ENCODE data around the gene DHX8. TPM values are rescaled to one million over a fixed set of nuclear protein-coding genes. Genes with fewer than 3 reads are reported as not detected.
"Not testable (repeated sequence)": the region's sequence is repeated elsewhere in the genome, so short reads cannot be mapped to it uniquely, and the experiment has no call there.

DHX8 gene
- polyA plus RNA-seq, 1 experiment, result 47.3 TPM

- ChIA-PET CTCF (interaction anchor here (1.1 to 1.4 kb wide), 2 partner anchors 96 to 183 kb away, joined by 3 read pairs; no protein-coding TSS in a partner anchor), POLR2A (interaction anchor here (0.5 kb wide), 1 partner anchor 123 kb away, joined by 3 read pairs; no protein-coding TSS in a partner anchor)
- TF ChIP-seq, protein P1, sequence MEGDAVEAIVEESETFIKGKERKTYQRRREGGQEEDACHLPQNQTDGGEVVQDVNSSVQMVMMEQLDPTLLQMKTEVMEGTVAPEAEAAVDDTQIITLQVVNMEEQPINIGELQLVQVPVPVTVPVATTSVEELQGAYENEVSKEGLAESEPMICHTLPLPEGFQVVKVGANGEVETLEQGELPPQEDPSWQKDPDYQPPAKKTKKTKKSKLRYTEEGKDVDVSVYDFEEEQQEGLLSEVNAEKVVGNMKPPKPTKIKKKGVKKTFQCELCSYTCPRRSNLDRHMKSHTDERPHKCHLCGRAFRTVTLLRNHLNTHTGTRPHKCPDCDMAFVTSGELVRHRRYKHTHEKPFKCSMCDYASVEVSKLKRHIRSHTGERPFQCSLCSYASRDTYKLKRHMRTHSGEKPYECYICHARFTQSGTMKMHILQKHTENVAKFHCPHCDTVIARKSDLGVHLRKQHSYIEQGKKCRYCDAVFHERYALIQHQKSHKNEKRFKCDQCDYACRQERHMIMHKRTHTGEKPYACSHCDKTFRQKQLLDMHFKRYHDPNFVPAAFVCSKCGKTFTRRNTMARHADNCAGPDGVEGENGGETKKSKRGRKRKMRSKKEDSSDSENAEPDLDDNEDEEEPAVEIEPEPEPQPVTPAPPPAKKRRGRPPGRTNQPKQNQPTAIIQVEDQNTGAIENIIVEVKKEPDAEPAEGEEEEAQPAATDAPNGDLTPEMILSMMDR (IDR thresholded peaks at IDR 0.05; ENCODE audit: low read depth, low read length), result no peak
- Histone ChIP-seq H3K9me3 (ENCODE audit: control insufficient read depth, insufficient read depth, low read length) (no peaks in the 10 kb centered on the region), H3K27ac (ENCODE audit: low read depth, low read length) (no peak overlapping the region), H3K27me3 (ENCODE audit: control insufficient read depth, insufficient read depth, low read length) (no peaks in the 10 kb centered on the region), H3K4me3 (ENCODE audit: low read depth, low read length) (no peak overlapping the region)
- no peak for DNase-seq (ENCODE audit: low read depth, low spot score)
These were observed 6.8 kb downstream of the DHX8 start for GRCh38 chr17:43490621-43491020.

GRCh38 chr17:43509440-43509839, 25.7 kb downstream of the DHX8 start:
- CTCF ChIA-PET; POLR2A ChIA-PET; H3K9me3 ChIP-seq (ENCODE audit: control insufficient read depth, insufficient read depth, low read length); H3K27ac ChIP-seq (ENCODE audit: low read depth, low read length); H3K27me3 ChIP-seq (ENCODE audit: control insufficient read depth, insufficient read depth, low read length); DNase-seq (ENCODE audit: low read depth, low spot score); H3K4me3 ChIP-seq (ENCODE audit: low read depth, low read length): not testable (repeated sequence)

GRCh38 chr17:43511199-43511598, 27.4 kb downstream of the DHX8 start:
- CTCF ChIA-PET, result interaction anchor here (0.6 kb wide), 1 partner anchor 59 kb away, joined by 3 read pairs; no protein-coding TSS in a partner anchor
- DNase-seq (ENCODE audit: low read depth, low spot score); H3K27ac ChIP-seq (ENCODE audit: low read depth, low read length); H3K27me3 ChIP-seq (ENCODE audit: control insufficient read depth, insufficient read depth, low read length); H3K9me3 ChIP-seq (ENCODE audit: control insufficient read depth, insufficient read depth, low read length); H3K4me3 ChIP-seq (ENCODE audit: low read depth, low read length): not testable (repeated sequence)
- POLR2A ChIA-PET, result interaction anchor here (0.7 kb wide), 1 partner anchor 143 kb away, joined by 7 read pairs; no protein-coding TSS in a partner anchor

- POLR2A ChIA-PET, result no interaction called here
- Histone ChIP-seq H3K27ac (ENCODE audit: low read depth, low read length) (no peak overlapping the region), H3K27me3 (ENCODE audit: control insufficient read depth, insufficient read depth, low read length) (no peaks in the 10 kb centered on the region), H3K9me3 (ENCODE audit: control insufficient read depth, insufficient read depth, low read length) (no peaks in the 10 kb centered on the region), H3K4me3 (ENCODE audit: low read depth, low read length) (no peak overlapping the region)
- CTCF ChIA-PET, result interaction anchor here (1.2 to 1.7 kb wide), 2 partner anchors 32 to 158 kb away, joined by 3 to 7 read pairs; partner anchors contain the start of gene DHX8
- DNase-seq (ENCODE audit: low read depth, low spot score), result no peak
- TF ChIP-seq, protein P1 (IDR thresholded peaks at IDR 0.05; ENCODE audit: low read depth, low read length), result no peak
These were observed 31.9 kb downstream of the DHX8 start for GRCh38 chr17:43515656-43516055.

- Histone ChIP-seq H3K27me3 (ENCODE audit: control insufficient read depth, insufficient read depth, low read length) (no peaks in the 10 kb centered on the region), H3K27ac (ENCODE audit: low read depth, low read length) (no peak overlapping the region), H3K4me3 (ENCODE audit: low read depth, low read length) (no peak overlapping the region), H3K9me3 (ENCODE audit: control insufficient read depth, insufficient read depth, low read length) (no peaks in the 10 kb centered on the region)
- POLR2A ChIA-PET, result no interaction called here
- CTCF ChIA-PET, result interaction anchor here (0.6 to 1.0 kb wide), 2 partner anchors 124 to 183 kb away, joined by 3 to 4 read pairs; no protein-coding TSS in a partner anchor
- no peak for DNase-seq (ENCODE audit: low read depth, low spot score)
- TF ChIP-seq, protein P1 (IDR thresholded peaks at IDR 0.05; ENCODE audit: low read depth, low read length), result no peak
These were observed 33.4 kb downstream of the DHX8 start for GRCh38 chr17:43517161-43517560.

- no peaks in the 10 kb centered on the region for H3K9me3 ChIP-seq (ENCODE audit: control insufficient read depth, insufficient read depth, low read length)
- H3K27ac ChIP-seq (ENCODE audit: low read depth, low read length), result no peak overlapping the region
- H3K4me3 ChIP-seq (ENCODE audit: low read depth, low read length), result no peak overlapping the region
- H3K27me3 ChIP-seq (ENCODE audit: control insufficient read depth, insufficient read depth, low read length), result no peaks in the 10 kb centered on the region
- CTCF ChIA-PET, result interaction anchor here (0.5 to 3.0 kb wide), 6 partner anchors 59 to 248 kb away, joined by 3 to 14 read pairs (median 4); no protein-coding TSS in a partner anchor
- no peak for DNase-seq (ENCODE audit: low read depth, low spot score)
- TF ChIP-seq, protein P1 (IDR thresholded peaks at IDR 0.05; ENCODE audit: low read depth, low read length), result no peak
- POLR2A ChIA-PET, result no interaction called here
These were observed 34.0 kb downstream of the DHX8 start for GRCh38 chr17:43517615-43518386.

All from AG04450 (cell line).